Nephron progenitor cell (in vitro differentiated cells): ENCODE measurements around the gene STK39.

ENCODE experiments used
- DNase-seq: peaks from one replicate; pipeline ENCODE4 v3.0.0; 2021
- H3K27ac Mint-ChIP-seq: 2 replicates; pipeline ENCODE4 v1.8.0; 2021; ENCODE audit warnings: mild to moderate bottlenecking, moderate library complexity, mixed read lengths
- H3K27me3 Mint-ChIP-seq: 2 replicates; pipeline ENCODE4 v1.8.0; 2021; ENCODE audit warnings: mild to moderate bottlenecking, low read depth, mixed read lengths; ENCODE audit not compliant: poor library complexity
- H3K36me3 Mint-ChIP-seq: 2 replicates; pipeline ENCODE4 v1.8.0; 2021; ENCODE audit warnings: low read depth, mixed read lengths
- H3K4me1 Mint-ChIP-seq: 2 replicates; pipeline ENCODE4 v1.8.0; 2021; ENCODE audit warnings: mixed read lengths
- H3K4me3 Mint-ChIP-seq: 2 replicates; pipeline ENCODE4 v1.8.0; 2021; ENCODE audit warnings: mild to moderate bottlenecking, moderate library complexity, mixed read lengths
- H3K9me3 Mint-ChIP-seq: 2 replicates; pipeline ENCODE4 v1.8.0; 2021; ENCODE audit warnings: mild to moderate bottlenecking, moderate library complexity, mixed read lengths
- TF ChIP-seq, protein P1 (sequence below): fragments of 200-600 bp; sonication (generic); IDR thresholded peaks from 2 replicates; pipeline ENCODE4 v1.5.0; 2021; ENCODE audit warnings: antibody characterized with exemption

The STK39 gene

DNA sequence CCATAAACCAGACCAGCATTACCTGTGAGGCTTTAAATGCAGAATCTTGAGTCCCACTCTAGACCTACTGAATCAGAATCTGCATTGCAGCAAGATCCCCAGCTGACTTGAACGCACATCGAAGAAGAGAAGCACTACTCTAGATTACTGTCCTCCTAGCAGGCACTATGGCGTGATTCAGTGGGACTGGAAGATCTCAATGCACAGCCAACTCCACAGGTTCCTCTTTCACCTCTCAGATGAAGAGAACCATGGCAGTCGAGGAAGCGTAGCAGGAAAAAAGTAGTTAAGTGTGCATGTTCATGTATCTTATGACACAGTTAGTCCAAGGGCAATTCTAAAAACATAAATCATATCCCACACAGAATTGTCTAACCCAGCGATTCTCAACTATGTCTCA is 97.4 kb downstream of the STK39 start:
- TF ChIP-seq, protein P1, sequence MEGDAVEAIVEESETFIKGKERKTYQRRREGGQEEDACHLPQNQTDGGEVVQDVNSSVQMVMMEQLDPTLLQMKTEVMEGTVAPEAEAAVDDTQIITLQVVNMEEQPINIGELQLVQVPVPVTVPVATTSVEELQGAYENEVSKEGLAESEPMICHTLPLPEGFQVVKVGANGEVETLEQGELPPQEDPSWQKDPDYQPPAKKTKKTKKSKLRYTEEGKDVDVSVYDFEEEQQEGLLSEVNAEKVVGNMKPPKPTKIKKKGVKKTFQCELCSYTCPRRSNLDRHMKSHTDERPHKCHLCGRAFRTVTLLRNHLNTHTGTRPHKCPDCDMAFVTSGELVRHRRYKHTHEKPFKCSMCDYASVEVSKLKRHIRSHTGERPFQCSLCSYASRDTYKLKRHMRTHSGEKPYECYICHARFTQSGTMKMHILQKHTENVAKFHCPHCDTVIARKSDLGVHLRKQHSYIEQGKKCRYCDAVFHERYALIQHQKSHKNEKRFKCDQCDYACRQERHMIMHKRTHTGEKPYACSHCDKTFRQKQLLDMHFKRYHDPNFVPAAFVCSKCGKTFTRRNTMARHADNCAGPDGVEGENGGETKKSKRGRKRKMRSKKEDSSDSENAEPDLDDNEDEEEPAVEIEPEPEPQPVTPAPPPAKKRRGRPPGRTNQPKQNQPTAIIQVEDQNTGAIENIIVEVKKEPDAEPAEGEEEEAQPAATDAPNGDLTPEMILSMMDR = no peak
- peaks cover 21% of the 10 kb centered on the region for H3K4me1 Mint-ChIP-seq
- H3K9me3 Mint-ChIP-seq = no peaks in the 10 kb centered on the region
- H3K36me3 Mint-ChIP-seq = no peaks in the 10 kb centered on the region
- no peak for DNase-seq
- H3K27ac Mint-ChIP-seq = no peak overlapping the region
- H3K4me3 Mint-ChIP-seq = no peak overlapping the region
- no peaks in the 10 kb centered on the region for H3K27me3 Mint-ChIP-seq

- Mint-ChIP-seq H3K27me3 (no peaks in the 10 kb centered on the region), H3K9me3 (no peaks in the 10 kb centered on the region), H3K4me1 (peaks cover 16% of the 10 kb centered on the region), H3K27ac (no peak overlapping the region), H3K36me3 (peaks cover 5% of the 10 kb centered on the region), H3K4me3 (no peak overlapping the region)
- TF ChIP-seq, protein P1 = no peak
- no peak for DNase-seq
Measured at GRCh38 chr2:168149150-168149974, 98.0 kb downstream of the STK39 start.

GRCh38 chr2:168147830-168148794 is 99.3 kb downstream of the STK39 start:
- Mint-ChIP-seq H3K27me3 (no peaks in the 10 kb centered on the region), H3K9me3 (no peaks in the 10 kb centered on the region), H3K36me3 (peaks cover 5% of the 10 kb centered on the region), H3K27ac (no peak overlapping the region), H3K4me1 (peaks cover 16% of the 10 kb centered on the region), H3K4me3 (no peak overlapping the region)
- TF ChIP-seq, protein P1 = no peak
- no peak for DNase-seq

GRCh38 chr2:168146892-168147810 is 100.2 kb downstream of the STK39 start:
- Mint-ChIP-seq H3K27ac (no peak overlapping the region), H3K27me3 (no peaks in the 10 kb centered on the region), H3K4me3 (no peak overlapping the region), H3K9me3 (no peaks in the 10 kb centered on the region), H3K4me1 (peaks cover 16% of the 10 kb centered on the region), H3K36me3 (peaks cover 5% of the 10 kb centered on the region)
- no peak for DNase-seq
- TF ChIP-seq, protein P1 = no peak

GRCh38 chr2:168145426-168146310 is 101.7 kb downstream of the STK39 start:
- DNase-seq = no peak
- H3K27ac Mint-ChIP-seq = no peak overlapping the region
- H3K9me3 Mint-ChIP-seq = no peaks in the 10 kb centered on the region
- H3K27me3 Mint-ChIP-seq = no peaks in the 10 kb centered on the region
- TF ChIP-seq, protein P1 = no peak
- H3K4me1 Mint-ChIP-seq = peaks cover 16% of the 10 kb centered on the region
- H3K4me3 Mint-ChIP-seq = no peak overlapping the region
- H3K36me3 Mint-ChIP-seq = peaks cover 5% of the 10 kb centered on the region
